ENCODE results near the gene TMEM109. TPM values are rescaled to one million over a fixed set of nuclear protein-coding genes. Genes with fewer than 3 reads are reported as not detected.

The TMEM109 gene
- total and polyA plus RNA-seq, 8 donors: 82.9 to 130 (median 92.7) TPM

- ATAC-seq: no peak
- H3K36me3 ChIP-seq: peaks cover 0 to 20% of the 10 kb centered on the region in 2 donors
Measured at GRCh38 chr11:60926500-60926899, 12.5 kb downstream of the TMEM109 start.

GRCh38 chr11:60927061-60927592, 13.2 kb downstream of the TMEM109 start:
- no peak for ATAC-seq
- intact Hi-C loops (cut with DNase I): no loop called here

More at GRCh38 chr11:60926500-60926899, 12.5 kb downstream of the TMEM109 start:
- DNase-seq: peak in 1 of 4 donors; percentile 30
- Histone ChIP-seq H3K4me1 (peaks cover 9 to 26% of the 10 kb centered on the region in 2 donors), H3K27me3 (peaks cover 9 to 59% of the 10 kb centered on the region in 2 donors), H3K27ac (no peak overlapping the region), H3K9me3 (no peaks in the 10 kb centered on the region), H3K4me3 (no peak overlapping the region)
- intact Hi-C loops (cut with DNase I): no loop called here
- TF ChIP-seq CTCF (IDR thresholded peaks at IDR 0.05): no peak

GRCh38 chr11:60927600-60927999, 13.6 kb downstream of the TMEM109 start:
- H3K27ac ChIP-seq: no peak overlapping the region
- ATAC-seq (no peak), DNase-seq (peak in 1 of 4 donors; percentile 17)
- intact Hi-C loops (cut with DNase I): no loop called here
- peaks cover 9 to 59% of the 10 kb centered on the region in 2 donors for H3K27me3 ChIP-seq
- no peaks in the 10 kb centered on the region for H3K9me3 ChIP-seq
- no peak for TF ChIP-seq CTCF (IDR thresholded peaks at IDR 0.05)
- peaks cover 0 to 9% of the 10 kb centered on the region in 2 donors for H3K36me3 ChIP-seq
- no peak overlapping the region for H3K4me3 ChIP-seq
- peaks cover 9 to 26% of the 10 kb centered on the region in 2 donors for H3K4me1 ChIP-seq

More at GRCh38 chr11:60927061-60927592, 13.2 kb downstream of the TMEM109 start:
- Histone ChIP-seq H3K4me1 (peaks cover 9 to 26% of the 10 kb centered on the region in 2 donors), H3K27ac (no peak overlapping the region), H3K36me3 (peaks cover 0 to 14% of the 10 kb centered on the region in 2 donors), H3K9me3 (no peaks in the 10 kb centered on the region), H3K4me3 (no peak overlapping the region), H3K27me3 (peaks cover 9 to 59% of the 10 kb centered on the region in 2 donors)
- DNase-seq: peak in 1 of 4 donors; percentile 31
- no peak for TF ChIP-seq CTCF (IDR thresholded peaks at IDR 0.05)

GRCh38 chr11:60928563-60929001, 14.6 kb downstream of the TMEM109 start:
- H3K4me1 ChIP-seq: peaks cover 9 to 26% of the 10 kb centered on the region in 2 donors
- no peaks in the 10 kb centered on the region for H3K9me3 ChIP-seq
- peaks cover 9 to 53% of the 10 kb centered on the region in 2 donors for H3K27me3 ChIP-seq
- intact Hi-C loops (cut with DNase I): no loop called here
- TF ChIP-seq CTCF (IDR thresholded peaks at IDR 0.05): no peak
- no peak overlapping the region for H3K27ac ChIP-seq
- H3K36me3 ChIP-seq: no peaks in the 10 kb centered on the region
- DNase-seq: peak in 1 of 4 donors; percentile 26
- H3K4me3 ChIP-seq: no peak overlapping the region
- ATAC-seq: no peak

GRCh38 chr11:60929764-60930163, 15.8 kb downstream of the TMEM109 start:
- ATAC-seq (no peak), DNase-seq (no peak)
- Histone ChIP-seq H3K27ac (no peak overlapping the region), H3K27me3 (peaks cover 4 to 41% of the 10 kb centered on the region in 2 donors), H3K9me3 (no peaks in the 10 kb centered on the region), H3K4me3 (no peak overlapping the region), H3K4me1 (peaks cover 3 to 14% of the 10 kb centered on the region in 2 donors), H3K36me3 (no peaks in the 10 kb centered on the region)
- intact Hi-C loops (cut with DNase I): no loop called here
- TF ChIP-seq CTCF (IDR thresholded peaks at IDR 0.05): no peak

All from left lung (tissue), 10 donors.